ENCODE measurements around the gene ZNF646.

ZNF646 gene, protein sequence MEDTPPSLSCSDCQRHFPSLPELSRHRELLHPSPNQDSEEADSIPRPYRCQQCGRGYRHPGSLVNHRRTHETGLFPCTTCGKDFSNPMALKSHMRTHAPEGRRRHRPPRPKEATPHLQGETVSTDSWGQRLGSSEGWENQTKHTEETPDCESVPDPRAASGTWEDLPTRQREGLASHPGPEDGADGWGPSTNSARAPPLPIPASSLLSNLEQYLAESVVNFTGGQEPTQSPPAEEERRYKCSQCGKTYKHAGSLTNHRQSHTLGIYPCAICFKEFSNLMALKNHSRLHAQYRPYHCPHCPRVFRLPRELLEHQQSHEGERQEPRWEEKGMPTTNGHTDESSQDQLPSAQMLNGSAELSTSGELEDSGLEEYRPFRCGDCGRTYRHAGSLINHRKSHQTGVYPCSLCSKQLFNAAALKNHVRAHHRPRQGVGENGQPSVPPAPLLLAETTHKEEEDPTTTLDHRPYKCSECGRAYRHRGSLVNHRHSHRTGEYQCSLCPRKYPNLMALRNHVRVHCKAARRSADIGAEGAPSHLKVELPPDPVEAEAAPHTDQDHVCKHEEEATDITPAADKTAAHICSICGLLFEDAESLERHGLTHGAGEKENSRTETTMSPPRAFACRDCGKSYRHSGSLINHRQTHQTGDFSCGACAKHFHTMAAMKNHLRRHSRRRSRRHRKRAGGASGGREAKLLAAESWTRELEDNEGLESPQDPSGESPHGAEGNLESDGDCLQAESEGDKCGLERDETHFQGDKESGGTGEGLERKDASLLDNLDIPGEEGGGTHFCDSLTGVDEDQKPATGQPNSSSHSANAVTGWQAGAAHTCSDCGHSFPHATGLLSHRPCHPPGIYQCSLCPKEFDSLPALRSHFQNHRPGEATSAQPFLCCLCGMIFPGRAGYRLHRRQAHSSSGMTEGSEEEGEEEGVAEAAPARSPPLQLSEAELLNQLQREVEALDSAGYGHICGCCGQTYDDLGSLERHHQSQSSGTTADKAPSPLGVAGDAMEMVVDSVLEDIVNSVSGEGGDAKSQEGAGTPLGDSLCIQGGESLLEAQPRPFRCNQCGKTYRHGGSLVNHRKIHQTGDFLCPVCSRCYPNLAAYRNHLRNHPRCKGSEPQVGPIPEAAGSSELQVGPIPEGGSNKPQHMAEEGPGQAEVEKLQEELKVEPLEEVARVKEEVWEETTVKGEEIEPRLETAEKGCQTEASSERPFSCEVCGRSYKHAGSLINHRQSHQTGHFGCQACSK (N-terminal part only)

GRCh38 chr16:31073970-31074813, at the start of gene ZNF646, which contains the start of gene ZNF668:
Gene ZNF646, plus strand, starts transcription at chr16:31074422. Its CDS starts 1,903 bp downstream, at chr16:31076325.
Gene ZNF668, minus strand, starts transcription at chr16:31074240. Its CDS starts 9,781 bp downstream, at chr16:31064459.
- Histone ChIP-seq H3K36me3 (ENCODE audit: control insufficient read depth, insufficient read depth, low read length) (peaks cover 22% of the 10 kb centered on the region), H3K27ac (ENCODE audit: low read depth, low read length) (peak within 1 kb of the TSS; percentile 86), H3K9ac (ENCODE audit: low read length) (peak within 1 kb of the TSS; percentile 88), H3K27me3 (ENCODE audit: control insufficient read depth, insufficient read depth, low read length) (no peaks in the 10 kb centered on the region), H3K4me3 (ENCODE audit: low read length) (peak within 1 kb of the TSS; percentile 86), H3K4me1 (ENCODE audit: control insufficient read depth, insufficient read depth, low read length) (peaks cover 10% of the 10 kb centered on the region)

DNA sequence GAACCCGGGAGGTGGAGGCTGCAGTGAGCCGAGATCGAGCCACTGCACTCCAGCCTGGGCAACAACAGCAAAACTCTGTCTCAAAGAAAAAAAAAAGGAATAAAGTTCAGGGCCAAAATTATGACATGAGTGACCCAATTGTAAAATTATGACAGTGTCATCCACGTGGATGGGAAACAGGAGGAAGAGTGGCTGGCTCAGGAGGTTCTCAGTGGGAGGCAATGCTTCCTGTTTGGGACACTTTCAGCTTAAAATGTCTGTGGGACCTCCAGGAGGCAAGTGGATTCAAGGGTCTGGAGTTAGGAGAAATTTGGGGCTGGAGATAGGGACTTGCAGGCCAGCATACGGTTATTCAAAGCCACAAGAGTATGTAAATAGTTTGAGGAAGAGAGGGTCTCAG, 48.9 kb upstream of the ZNF646 start:
- Histone ChIP-seq H3K4me3 (ENCODE audit: low read length) (no peak overlapping the region), H3K27ac (ENCODE audit: low read depth, low read length) (no peak overlapping the region), H3K4me1 (ENCODE audit: control insufficient read depth, insufficient read depth, low read length) (no peaks in the 10 kb centered on the region), H3K36me3 (ENCODE audit: control insufficient read depth, insufficient read depth, low read length) (no peaks in the 10 kb centered on the region), H3K27me3 (ENCODE audit: control insufficient read depth, insufficient read depth, low read length) (no peaks in the 10 kb centered on the region), H3K9ac (ENCODE audit: low read length) (no peak overlapping the region)

DNA sequence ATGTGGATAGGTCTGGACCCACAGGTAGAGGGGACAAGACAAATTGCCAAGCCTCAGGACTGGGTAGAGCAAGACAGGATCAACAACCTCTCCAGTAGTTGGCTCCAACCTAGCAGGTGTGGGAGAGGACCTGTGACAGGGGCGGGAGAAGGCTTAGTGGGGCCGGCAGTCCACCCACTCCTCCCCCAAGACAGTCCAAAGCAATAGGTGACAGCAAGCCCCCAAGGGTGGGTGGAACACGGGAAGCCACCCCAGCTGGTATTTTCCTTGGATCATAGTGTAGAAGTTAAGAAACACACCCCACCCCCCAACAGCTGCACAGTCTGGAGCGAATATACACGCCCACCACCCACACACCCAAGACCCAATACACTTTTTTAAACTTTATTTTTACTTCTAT, 45.0 kb upstream of the ZNF646 start:
- Histone ChIP-seq H3K4me3 (ENCODE audit: low read length) (no peak overlapping the region), H3K27ac (ENCODE audit: low read depth, low read length) (no peak overlapping the region), H3K9ac (ENCODE audit: low read length) (no peak overlapping the region), H3K4me1 (ENCODE audit: control insufficient read depth, insufficient read depth, low read length) (peaks cover under 1% of the 10 kb centered on the region), H3K36me3 (ENCODE audit: control insufficient read depth, insufficient read depth, low read length) (no peaks in the 10 kb centered on the region), H3K27me3 (ENCODE audit: control insufficient read depth, insufficient read depth, low read length) (no peaks in the 10 kb centered on the region)

DNA sequence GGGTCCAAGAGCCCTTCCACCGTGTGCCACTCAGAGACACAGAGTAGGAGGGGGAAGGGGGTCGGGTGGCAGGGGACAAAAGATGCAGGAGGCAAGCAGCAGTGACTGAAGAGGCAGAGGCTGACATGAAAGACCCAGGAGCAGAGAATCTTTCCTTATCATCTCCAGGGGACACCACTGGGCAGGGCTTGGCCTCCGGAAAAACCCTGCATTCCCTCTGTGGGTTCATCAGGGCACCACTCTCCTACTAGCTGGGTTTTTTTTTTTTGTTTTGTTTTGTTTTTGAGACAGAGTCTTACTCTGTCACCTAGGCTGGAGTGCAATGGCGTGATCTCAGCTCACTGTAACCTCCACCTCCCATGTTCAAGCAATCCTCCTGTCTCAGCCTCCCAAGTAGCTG, 42.9 kb upstream of the ZNF646 start:
- Histone ChIP-seq H3K27ac (ENCODE audit: low read depth, low read length) (no peak overlapping the region), H3K27me3 (ENCODE audit: control insufficient read depth, insufficient read depth, low read length) (no peaks in the 10 kb centered on the region)

DNA sequence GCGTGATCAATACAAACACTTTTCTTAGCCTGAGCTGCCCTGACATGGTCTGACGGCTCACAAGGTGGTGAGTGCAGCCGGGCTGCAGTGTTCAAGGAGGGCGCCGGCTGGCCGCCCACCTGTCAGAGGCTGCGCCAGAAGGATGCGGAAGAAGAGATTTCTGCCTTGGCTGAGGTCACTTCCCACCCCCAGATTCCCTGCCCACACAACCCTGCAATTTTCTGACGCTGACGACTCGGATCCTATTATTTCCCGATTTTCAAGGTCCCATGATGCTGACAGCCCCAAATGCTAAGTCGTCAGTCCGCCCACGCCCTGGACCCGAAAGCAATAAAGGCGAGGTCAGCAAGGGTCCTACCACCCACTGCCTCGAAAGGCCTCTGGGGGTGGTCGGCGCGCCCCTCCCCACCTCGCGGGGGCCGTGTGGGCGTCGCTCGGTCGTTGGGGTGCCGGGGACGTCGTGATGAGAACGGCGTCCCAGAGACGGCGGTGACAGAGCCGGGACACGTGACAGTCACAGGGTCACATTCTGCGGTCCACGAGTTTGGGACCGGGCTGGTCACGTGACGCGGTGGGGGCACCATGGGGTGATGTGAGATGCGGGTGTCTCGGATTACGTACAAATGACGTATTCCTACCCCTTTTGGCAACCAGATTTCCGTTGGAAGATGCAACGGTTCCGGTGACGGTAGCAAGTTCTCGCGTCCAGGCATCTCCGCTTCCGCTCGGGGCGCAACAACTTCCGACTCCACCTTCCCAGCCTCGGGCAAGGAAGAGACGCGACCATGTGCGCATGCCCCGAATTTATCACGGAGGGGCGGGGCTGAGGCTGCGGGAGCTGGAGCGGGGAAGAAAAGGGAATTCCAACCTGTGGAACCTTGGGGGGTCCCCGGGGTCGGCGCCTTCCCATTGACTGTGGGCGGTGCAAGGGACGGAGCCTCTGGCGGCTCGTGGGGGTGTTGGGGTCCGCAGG, 41.2 kb upstream of the ZNF646 start, which contains the start of gene STX4:
Gene STX4 (plus strand): TSS at position 823 of the 973 bp plus-strand sequence. CDS start 248 bp downstream, outside the sequence.
- Histone ChIP-seq H3K4me1 (ENCODE audit: control insufficient read depth, insufficient read depth, low read length) (peaks cover 3% of the 10 kb centered on the region), H3K36me3 (ENCODE audit: control insufficient read depth, insufficient read depth, low read length) (peaks cover 4% of the 10 kb centered on the region), H3K27ac (ENCODE audit: low read depth, low read length) (peak within 1 kb of the TSS; percentile 97), H3K27me3 (ENCODE audit: control insufficient read depth, insufficient read depth, low read length) (no peaks in the 10 kb centered on the region), H3K4me3 (ENCODE audit: low read length) (peak within 1 kb of the TSS; percentile 98), H3K9ac (ENCODE audit: low read length) (peak within 1 kb of the TSS; percentile 87)

More for the DNA sequence above, 42.9 kb upstream of the ZNF646 start:
- Histone ChIP-seq H3K4me1 (ENCODE audit: control insufficient read depth, insufficient read depth, low read length) (peaks cover 3% of the 10 kb centered on the region), H3K9ac (ENCODE audit: low read length) (no peak overlapping the region), H3K36me3 (ENCODE audit: control insufficient read depth, insufficient read depth, low read length) (no peaks in the 10 kb centered on the region), H3K4me3 (ENCODE audit: low read length) (no peak overlapping the region)

GRCh38 chr16:31033709-31034492, 40.3 kb upstream of the ZNF646 start:
- Histone ChIP-seq H3K36me3 (ENCODE audit: control insufficient read depth, insufficient read depth, low read length) (peaks cover 11% of the 10 kb centered on the region), H3K4me1 (ENCODE audit: control insufficient read depth, insufficient read depth, low read length) (peaks cover 3% of the 10 kb centered on the region)

GRCh38 chr16:31036691-31037090, 37.5 kb upstream of the ZNF646 start:
- Histone ChIP-seq H3K4me1 (ENCODE audit: control insufficient read depth, insufficient read depth, low read length) (peaks cover 3% of the 10 kb centered on the region), H3K27me3 (ENCODE audit: control insufficient read depth, insufficient read depth, low read length) (no peaks in the 10 kb centered on the region), H3K27ac (ENCODE audit: low read depth, low read length) (no peak overlapping the region), H3K9ac (ENCODE audit: low read length) (no peak overlapping the region), H3K36me3 (ENCODE audit: control insufficient read depth, insufficient read depth, low read length) (peaks cover 26% of the 10 kb centered on the region), H3K4me3 (ENCODE audit: low read length) (no peak overlapping the region)

More at GRCh38 chr16:31033709-31034492, 40.3 kb upstream of the ZNF646 start:
- no peaks in the 10 kb centered on the region for H3K27me3 ChIP-seq (ENCODE audit: control insufficient read depth, insufficient read depth, low read length)
- H3K4me3 ChIP-seq (ENCODE audit: low read length): peak overlapping the region; percentile 98
- H3K9ac ChIP-seq (ENCODE audit: low read length): peak overlapping the region; percentile 87
- peak overlapping the region; percentile 82 for H3K27ac ChIP-seq (ENCODE audit: low read depth, low read length)

GRCh38 chr16:31038993-31039392, 35.2 kb upstream of the ZNF646 start:
- Histone ChIP-seq H3K36me3 (ENCODE audit: control insufficient read depth, insufficient read depth, low read length) (peaks cover 26% of the 10 kb centered on the region), H3K9ac (ENCODE audit: low read length) (no peak overlapping the region), H3K27ac (ENCODE audit: low read depth, low read length) (no peak overlapping the region), H3K4me1 (ENCODE audit: control insufficient read depth, insufficient read depth, low read length) (peaks cover 3% of the 10 kb centered on the region), H3K4me3 (ENCODE audit: low read length) (no peak overlapping the region), H3K27me3 (ENCODE audit: control insufficient read depth, insufficient read depth, low read length) (no peaks in the 10 kb centered on the region)

DNA sequence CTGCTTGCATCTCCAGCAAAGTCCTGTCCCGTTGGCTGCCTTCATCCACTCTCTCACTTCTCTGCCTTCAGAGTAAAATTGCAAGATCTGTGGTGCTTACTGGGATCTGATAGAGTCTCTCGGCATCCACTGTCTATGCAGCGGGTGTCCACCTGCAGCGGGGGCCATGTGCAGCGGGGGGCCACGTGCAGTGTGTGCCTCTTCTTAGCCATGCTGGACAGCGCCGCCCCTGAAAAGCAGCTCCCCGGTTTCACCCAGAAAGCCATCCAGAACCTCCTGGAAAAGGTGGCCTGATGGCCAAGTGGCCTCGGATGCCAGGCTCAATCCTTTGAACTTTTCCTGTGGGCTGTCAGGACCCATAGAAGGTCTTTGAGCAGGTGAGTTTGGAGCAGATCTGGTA, 31.4 kb upstream of the ZNF646 start:
- Histone ChIP-seq H3K4me1 (ENCODE audit: control insufficient read depth, insufficient read depth, low read length) (no peaks in the 10 kb centered on the region), H3K27ac (ENCODE audit: low read depth, low read length) (no peak overlapping the region), H3K36me3 (ENCODE audit: control insufficient read depth, insufficient read depth, low read length) (peaks cover 24% of the 10 kb centered on the region), H3K27me3 (ENCODE audit: control insufficient read depth, insufficient read depth, low read length) (no peaks in the 10 kb centered on the region), H3K4me3 (ENCODE audit: low read length) (no peak overlapping the region), H3K9ac (ENCODE audit: low read length) (no peak overlapping the region)

DNA sequence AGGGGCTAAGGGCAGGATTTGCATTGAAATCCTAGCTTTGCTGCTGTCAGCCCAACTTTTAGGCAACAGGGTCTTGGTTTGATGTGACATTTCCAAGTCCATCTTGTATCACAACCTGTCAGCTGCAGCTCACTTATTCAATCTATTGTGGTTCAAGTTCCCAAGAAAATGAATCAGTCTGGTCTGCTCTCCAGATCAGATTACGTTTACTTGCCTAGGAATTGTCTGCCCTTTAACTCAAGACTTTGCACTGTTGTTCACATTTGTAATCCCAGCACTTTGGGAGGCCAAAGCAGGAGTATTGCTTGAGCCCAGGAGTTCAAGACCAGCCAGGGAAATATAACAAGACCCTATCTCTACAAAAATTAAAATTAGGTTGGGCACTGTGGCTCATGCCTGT, 30.9 kb upstream of the ZNF646 start:
- H3K4me3 ChIP-seq (ENCODE audit: low read length): no peak overlapping the region
- no peak overlapping the region for H3K9ac ChIP-seq (ENCODE audit: low read length)
- H3K27ac ChIP-seq (ENCODE audit: low read depth, low read length): no peak overlapping the region
- H3K36me3 ChIP-seq (ENCODE audit: control insufficient read depth, insufficient read depth, low read length): peaks cover 20% of the 10 kb centered on the region
- H3K27me3 ChIP-seq (ENCODE audit: control insufficient read depth, insufficient read depth, low read length): no peaks in the 10 kb centered on the region
- H3K4me1 ChIP-seq (ENCODE audit: control insufficient read depth, insufficient read depth, low read length): no peaks in the 10 kb centered on the region

Measured in rectal smooth muscle tissue (tissue), 1 donor.